ENCODE data around the gene SLC35E4. TPM values are rescaled to one million over a fixed set of nuclear protein-coding genes. Genes with fewer than 3 reads are reported as not detected.

SLC35E4 gene
- total and polyA plus RNA-seq, 9 of the 15 experiments (the other 6 are each of a cell fraction or from before 2014, with no cell fraction given) = 0.06 to 2.3 (median 0.86) TPM; not detected in 1

GRCh38 chr22:30614879-30615278, 20.7 kb upstream of the SLC35E4 start (continued):
- TF ChIP-seq ZNF639 (CRISPR knock-in tag; conservative IDR thresholded peaks at IDR 0.05 in 1 of 2, IDR thresholded peaks at IDR 0.05 in 1 of 2) = no peak

GRCh38 chr22:30615543-30615954, 20.0 kb upstream of the SLC35E4 start:
- H3K27me3 ChIP-seq (ENCODE audit: control insufficient read depth in 2 of 2, insufficient read depth in 2 of 2, low read length in 2 of 2) = no peaks in the 10 kb centered on the region
- H3K9me1 ChIP-seq (ENCODE audit: control insufficient read depth, insufficient read depth, low read length) = no peaks in the 10 kb centered on the region
- no TSS peak for BruUV-seq (replicated peaks)
- peak in 1 of 4 experiments; percentile 7 for DNase-seq (ENCODE audit: extremely low read depth in 1 of 4, low spot score in 3 of 4)
- no peak for FAIRE-seq
- H3K36me3 ChIP-seq (ENCODE audit: control insufficient read depth, insufficient read depth, low read length) = no peaks in the 10 kb centered on the region
- POLR2A ChIA-PET = no interaction called here
- no peaks in the 10 kb centered on the region for H3K9me3 ChIP-seq (replicated peaks; ENCODE audit: control insufficient read depth, insufficient read depth, low read depth, low read length)
- H2AFZ ChIP-seq (ENCODE audit: low read depth, low read length) = no peak overlapping the region
- H3K4me3 ChIP-seq = no peak overlapping the region
- no peak overlapping the region for H3K4me2 ChIP-seq (ENCODE audit: insufficient read depth, low read length)
- 18% methylated on average over 6 of the region's 7 CpGs for WGBS (ENCODE audit: insufficient coverage, low coverage, missing lambda C conversion rate)
- intact Hi-C loops (cut with micrococcal nuclease) = no loop called here
- in situ Hi-C loops (cut with MboI) = no loop called here
- no peaks in the 10 kb centered on the region for H3K79me2 ChIP-seq (ENCODE audit: control insufficient read depth, insufficient read depth, low read length)
- H3K4me1 ChIP-seq (replicated peaks in 1 of 2; ENCODE audit: control insufficient read depth in 2 of 2, insufficient read depth in 2 of 2, low read length in 2 of 2) = no peaks in the 10 kb centered on the region; a peak in 2 of 5 replicates
- ATAC-seq = no peak
- CTCF ChIA-PET (ENCODE audit: low intra/inter-chr PET ratio) = no interaction called here
- no peaks in the 10 kb centered on the region for H4K20me1 ChIP-seq (replicated peaks; ENCODE audit: control insufficient read depth, insufficient read depth, low read length)
- H3K27ac ChIP-seq (ENCODE audit: extremely low read depth, low read depth, low read length) = no peak overlapping the region
- H3K9ac ChIP-seq (ENCODE audit: insufficient read depth in 1 of 2, low read depth in 2 of 2, low read length in 2 of 2) = no peak overlapping the region
- TF ChIP-seq SIN3B (IDR thresholded peaks at IDR 0.05; ENCODE audit: low read depth) = no peak
- no peak for TF ChIP-seq ARNT (IDR thresholded peaks at IDR 0.05)
- no peak for TF ChIP-seq FOXA3 (CRISPR knock-in tag; conservative IDR thresholded peaks at IDR 0.05 in 1 of 2, IDR thresholded peaks at IDR 0.05 in 1 of 2)
- no peak for TF ChIP-seq ELF2 (CRISPR knock-in tag; IDR thresholded peaks at IDR 0.05)
- no peak for TF ChIP-seq CHAMP1 (IDR thresholded peaks at IDR 0.05)
- peak; percentile 100 for TF ChIP-seq MAFK (IDR thresholded peaks at IDR 0.05; ENCODE audit: low read length)
- TF ChIP-seq RBM34 (IDR thresholded peaks at IDR 0.05; ENCODE audit: borderline replicate concordance, insufficient read depth, low read length) = no peak
- TF ChIP-seq HNRNPUL1 (IDR thresholded peaks at IDR 0.05; ENCODE audit: low read length) = no peak
- no peak for TF ChIP-seq THRB (CRISPR knock-in tag; conservative IDR thresholded peaks at IDR 0.05)
- no peak for TF ChIP-seq ZNF41 (CRISPR knock-in tag; conservative IDR thresholded peaks at IDR 0.05)
- no peak for TF ChIP-seq CTCF (IDR thresholded peaks at IDR 0.05 in 2 of 3, conservative IDR thresholded peaks at IDR 0.05 in 1 of 3; ENCODE audit: insufficient read depth in 2 of 3, low read depth in 1 of 3, low read length in 3 of 3)
- TF ChIP-seq HMG20B (CRISPR knock-in tag; IDR thresholded peaks at IDR 0.05) = no peak
- TF ChIP-seq TCF7 (IDR thresholded peaks at IDR 0.05; ENCODE audit: borderline replicate concordance) = no peak
- TF ChIP-seq ZNF316 (IDR thresholded peaks at IDR 0.05) = peak; percentile 99
